SK-N-SH (cell line): ENCODE measurements around the gene CCNI2. TPM values are rescaled to one million over a fixed set of nuclear protein-coding genes. Genes with fewer than 3 reads are reported as not detected.

Experiments
- CTCF ChIA-PET: fragments of 300-600, 350-600 bp; formaldehyde crosslinking; extraction: SDS; loops from one replicate; lab custom pipeline; 2021; lab: Yijun Ruan, JAX
- POLR2A ChIA-PET: fragments of 350-600 bp; sonication (Branson Sonifier 250); formaldehyde crosslinking; extraction: SDS; loops from one replicate; lab custom pipeline; 2020; ENCODE audit warnings: antibody characterized with exemption, inconsistent platforms; lab: Yijun Ruan, JAX
- DNase-seq: peaks from one replicate; pipeline ENCODE4 v3.0.0; 2012
- H2AFZ ChIP-seq: fragments of 200-600 bp; sonication (generic); 2 replicates; pipeline ENCODE4 v1.8.1; 2016; ENCODE audit warnings: antibody characterized with exemption, mild to moderate bottlenecking, low read depth
- H3F3A ChIP-seq: fragments of 200-600 bp; sonication (generic); replicated peaks from 2 replicates; pipeline ENCODE3; 2016; ENCODE audit warnings: antibody characterized with exemption, mild to moderate bottlenecking; ENCODE audit not compliant: insufficient read depth
- H3K27ac ChIP-seq, 2 experiments: fragments of 200-500 bp in 1 of 2; fragments of 200-600 bp in 1 of 2; sonication (Bioruptor generic) in 1 of 2; sonication (generic), shearing (Covaris generic) in 1 of 2; 2 replicates each; pipeline versions ENCODE4 v1.5.1 to v1.6.1; 2014 to 2016; ENCODE audit warnings: low read depth in 2 of 2, inconsistent platforms in 1 of 2, low read length in 1 of 2, mild to moderate bottlenecking in 1 of 2, mixed read lengths in 1 of 2
- H3K27me3 ChIP-seq: fragments of 200-600 bp; sonication (generic), shearing (Covaris generic); 2 replicates; pipeline ENCODE4 v1.6.1; 2016; ENCODE audit warnings: mixed run types; ENCODE audit not compliant: insufficient read depth
- H3K36me3 ChIP-seq, 2 experiments: fragments of 200-500 bp in 1 of 2; fragments of 200-600 bp in 1 of 2; sonication (Bioruptor generic) in 1 of 2; sonication (generic) in 1 of 2; replicated peaks in 1 of 2; 2 replicates each; pipeline versions ENCODE3 to v1.5.1; 2014 to 2016; ENCODE audit warnings: low read length in 1 of 2, mild to moderate bottlenecking in 1 of 2; ENCODE audit not compliant: insufficient read depth in 2 of 2, control insufficient read depth in 1 of 2
- H3K4me1 ChIP-seq, 2 experiments: fragments of 200-500 bp in 1 of 2; fragments of 200-600 bp in 1 of 2; sonication (Bioruptor generic) in 1 of 2; sonication (generic), shearing (Covaris generic) in 1 of 2; 2 replicates each; pipeline versions ENCODE4 v1.5.1 to v1.6.1; 2014 to 2016; ENCODE audit warnings: low read depth in 1 of 2, low read length in 1 of 2, mixed run types in 1 of 2; ENCODE audit not compliant: insufficient read depth in 2 of 2, control insufficient read depth in 1 of 2
- H3K4me2 ChIP-seq: fragments of 200-600 bp; sonication (generic), shearing (Covaris generic); 2 replicates; pipeline ENCODE4 v1.6.1; 2017; ENCODE audit warnings: mixed run types
- H3K4me3 ChIP-seq, 2 experiments: fragments of 200-500 bp in 1 of 2; fragments of 200-600 bp in 1 of 2; sonication (Bioruptor generic) in 1 of 2; sonication (generic), shearing (Covaris generic) in 1 of 2; 2 replicates each; pipeline versions ENCODE4 v1.5.1 to v1.8.1; 2014 to 2016; ENCODE audit warnings: low read depth in 2 of 2, inconsistent platforms in 1 of 2, low read length in 1 of 2, mild to moderate bottlenecking in 1 of 2, mixed read lengths in 1 of 2, moderate library complexity in 1 of 2
- H3K79me2 ChIP-seq: fragments of 200-600 bp; sonication (generic); 2 replicates; pipeline ENCODE4 v1.8.1; 2017; ENCODE audit warnings: mild to moderate bottlenecking; ENCODE audit not compliant: insufficient read depth
- H3K9ac ChIP-seq: fragments of 200-600 bp; sonication (generic); 2 replicates; pipeline ENCODE4 v1.6.1; 2017; ENCODE audit warnings: mixed run types
- H3K9me2 ChIP-seq: fragments of 200-600 bp; sonication (generic); 2 replicates; pipeline ENCODE4 v1.6.1; 2017; ENCODE audit warnings: mixed run types
- H3K9me3 ChIP-seq: fragments of 200-600 bp; sonication (generic); 2 replicates; pipeline ENCODE4 v1.6.1; 2017; ENCODE audit warnings: mixed run types, mild to moderate bottlenecking, moderate library complexity
- H4K20me1 ChIP-seq: fragments of 200-600 bp; sonication (generic); 2 replicates; pipeline ENCODE4 v1.6.1; 2017; ENCODE audit warnings: mild to moderate bottlenecking, mixed run types; ENCODE audit not compliant: insufficient read depth
- ELF1 ChIP-seq: IDR thresholded peaks from 2 replicates; pipeline ENCODE4 v1.4.0; 2012
- EP300 ChIP-seq, 2 experiments: IDR thresholded peaks; 2 replicates each; pipeline versions ENCODE4 v1.4.0 to v1.6.1; 2012; ENCODE audit warnings: borderline replicate concordance in 1 of 2, low read depth in 1 of 2, low read length in 1 of 2
- FOXM1 ChIP-seq: IDR thresholded peaks from 2 replicates; pipeline ENCODE4 v1.4.0; 2012; ENCODE audit warnings: low read depth, mild to moderate bottlenecking
- GABPA ChIP-seq: IDR thresholded peaks from 2 replicates; pipeline ENCODE4 v1.4.0; 2012; ENCODE audit warnings: low read depth, mild to moderate bottlenecking
- JUND ChIP-seq: IDR thresholded peaks from 2 replicates; pipeline ENCODE4 v1.4.0; 2012
- MEF2A ChIP-seq: IDR thresholded peaks from 2 replicates; pipeline ENCODE4 v1.4.0; 2012; ENCODE audit warnings: low read depth, borderline replicate concordance
- MXI1 ChIP-seq: IDR thresholded peaks from 2 replicates; pipeline ENCODE4 v1.6.1; 2012; ENCODE audit warnings: mild to moderate bottlenecking, low read depth, low read length, improper control_type of control experiment
- NRF1 ChIP-seq: IDR thresholded peaks from 2 replicates; pipeline ENCODE4 v1.6.1; 2012; ENCODE audit warnings: low read depth, mild to moderate bottlenecking, low read length
- PBX3 ChIP-seq: IDR thresholded peaks from 2 replicates; pipeline ENCODE4; 2012
- RCOR1 ChIP-seq: fragments of 150-350 bp; IDR thresholded peaks from 2 replicates; pipeline ENCODE4 v1.6.1; 2017; ENCODE audit warnings: antibody characterized with exemption, low read length
- RXRA ChIP-seq: IDR thresholded peaks from 2 replicates; pipeline ENCODE4 v1.4.0; 2012; ENCODE audit warnings: low read depth, mild to moderate bottlenecking, borderline replicate concordance
- SIN3A ChIP-seq: IDR thresholded peaks from 2 replicates; pipeline ENCODE4 v1.6.1; 2012; ENCODE audit warnings: low read depth, mild to moderate bottlenecking, low read length, moderate library complexity, borderline replicate concordance
- SMC3 ChIP-seq: IDR thresholded peaks from 2 replicates; pipeline ENCODE4 v1.6.1; 2012; ENCODE audit warnings: low read depth, low read length, improper control_type of control experiment
- TCF12 ChIP-seq: IDR thresholded peaks from 2 replicates; pipeline ENCODE4 v1.4.0; 2012
- TEAD4 ChIP-seq: IDR thresholded peaks from 2 replicates; pipeline ENCODE4 v1.4.0; 2012; ENCODE audit warnings: mild to moderate bottlenecking, borderline replicate concordance; ENCODE audit not compliant: insufficient read depth
- YY1 ChIP-seq: IDR thresholded peaks from 2 replicates; pipeline ENCODE4 v1.4.0; 2012; ENCODE audit warnings: low read depth, mild to moderate bottlenecking
- WGBS: methylation state at CpG from one replicate; pipeline ENCODE4 v1.1.6; 2017; ENCODE audit warnings: low lambda C conversion rate; 5-methylcytosine and 5-hydroxymethylcytosine counted together
- polyA plus RNA-seq, 3 experiments: library from polyadenylated mRNA; depleted of rRNA; stranded (reverse); fragments of >200 nt; gene quantifications; 2 replicates each; pipeline ENCODE4 v1.2.3, GENCODE V29; 2012
- TF ChIP-seq, protein P1 (sequence below): IDR thresholded peaks from 2 replicates; pipeline ENCODE4 v1.4.0; 2012; ENCODE audit warnings: low read depth, borderline replicate concordance
- TF ChIP-seq, protein P2 (sequence below): IDR thresholded peaks from 2 replicates; pipeline ENCODE4 v1.6.1; 2012; ENCODE audit warnings: mild to moderate bottlenecking, low read depth, low read length, moderate library complexity
- TF ChIP-seq, protein P3 (sequence below): IDR thresholded peaks from 2 replicates; pipeline ENCODE4 v1.4.0; 2012; ENCODE audit warnings: low read depth, borderline replicate concordance

The CCNI2 gene
- polyA plus RNA-seq, 1 of the 3 experiments (the other 2 are of a cell fraction), result 0.05 TPM

- CTCF ChIA-PET, result interaction anchor here (0.6 to 3.0 kb wide), 4 partner anchors 19 to 130 kb away, joined by 3 to 16 read pairs (median 8); partner anchors contain the start of gene CCNI2
- no peak overlapping the region for H3K9ac ChIP-seq
- H3K4me3 ChIP-seq, result no peak overlapping the region
- peaks cover 69% of the 10 kb centered on the region for H3K79me2 ChIP-seq
- H3K9me2 ChIP-seq, result no peaks in the 10 kb centered on the region
- H3K27ac ChIP-seq, result no peak overlapping the region
- H3K4me1 ChIP-seq, result peaks cover 10 to 49% of the 10 kb centered on the region in 2 experiments; a peak in 1 of 4 replicates
- H3F3A ChIP-seq, result peaks cover 5% of the 10 kb centered on the region
- no peaks in the 10 kb centered on the region for H3K36me3 ChIP-seq
- H3K4me2 ChIP-seq, result no peak overlapping the region
- DNase-seq, result no peak
- H2AFZ ChIP-seq, result no peak overlapping the region
- POLR2A ChIA-PET, result no interaction called here
- TF ChIP-seq ELF1, result no peak
- TF ChIP-seq GABPA, result no peak
- TF ChIP-seq EP300 (IDR thresholded peaks at IDR 0.05; ENCODE audit: borderline replicate concordance in 1 of 2, low read depth in 1 of 2, low read length in 1 of 2), result no peak
- no peak for TF ChIP-seq TEAD4
- TF ChIP-seq SMC3, result no peak
- no peak for TF ChIP-seq NRF1
- no peak for TF ChIP-seq RCOR1
- TF ChIP-seq TCF12, result no peak
- no peak for TF ChIP-seq FOXM1
- TF ChIP-seq, protein P1, sequence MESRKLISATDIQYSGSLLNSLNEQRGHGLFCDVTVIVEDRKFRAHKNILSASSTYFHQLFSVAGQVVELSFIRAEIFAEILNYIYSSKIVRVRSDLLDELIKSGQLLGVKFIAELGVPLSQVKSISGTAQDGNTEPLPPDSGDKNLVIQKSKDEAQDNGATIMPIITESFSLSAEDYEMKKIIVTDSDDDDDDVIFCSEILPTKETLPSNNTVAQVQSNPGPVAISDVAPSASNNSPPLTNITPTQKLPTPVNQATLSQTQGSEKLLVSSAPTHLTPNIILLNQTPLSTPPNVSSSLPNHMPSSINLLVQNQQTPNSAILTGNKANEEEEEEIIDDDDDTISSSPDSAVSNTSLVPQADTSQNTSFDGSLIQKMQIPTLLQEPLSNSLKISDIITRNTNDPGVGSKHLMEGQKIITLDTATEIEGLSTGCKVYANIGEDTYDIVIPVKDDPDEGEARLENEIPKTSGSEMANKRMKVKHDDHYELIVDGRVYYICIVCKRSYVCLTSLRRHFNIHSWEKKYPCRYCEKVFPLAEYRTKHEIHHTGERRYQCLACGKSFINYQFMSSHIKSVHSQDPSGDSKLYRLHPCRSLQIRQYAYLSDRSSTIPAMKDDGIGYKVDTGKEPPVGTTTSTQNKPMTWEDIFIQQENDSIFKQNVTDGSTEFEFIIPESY, result no peak
- no peak for TF ChIP-seq SIN3A
- peaks cover 6% of the 10 kb centered on the region; the same call in 1 of the 2 replicates for H4K20me1 ChIP-seq
- 85% methylated on average over 2 of the region's 3 CpGs for WGBS
- no peaks in the 10 kb centered on the region for H3K9me3 ChIP-seq
- no peaks in the 10 kb centered on the region for H3K27me3 ChIP-seq
Measured at GRCh38 chr5:132774406-132774805, 27.2 kb downstream of the CCNI2 start.

DNA sequence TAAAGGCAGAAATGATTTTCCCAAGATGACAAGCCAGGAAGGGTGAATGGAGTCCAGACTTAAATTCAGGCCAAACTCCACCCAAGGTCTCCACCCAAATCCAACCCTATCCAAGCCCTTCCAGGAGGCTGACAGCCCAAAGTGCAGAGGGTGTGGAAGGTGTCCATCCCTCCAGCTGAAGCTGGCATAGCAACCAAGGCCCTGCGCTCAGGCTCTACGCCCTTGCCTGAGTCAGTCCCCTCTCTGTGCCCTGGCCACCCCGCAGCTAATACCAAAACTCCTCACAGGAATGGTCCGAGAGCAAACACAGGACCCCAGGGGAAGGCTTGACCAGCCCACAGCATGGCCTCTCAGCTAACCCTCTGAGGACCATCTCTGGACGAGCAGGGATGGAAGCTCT is 27.7 kb downstream of the CCNI2 start:
- Histone ChIP-seq H3F3A (peaks cover 5% of the 10 kb centered on the region), H3K4me1 (peaks cover 10 to 49% of the 10 kb centered on the region in 2 experiments; a peak in 1 of 4 replicates), H2AFZ (no peak overlapping the region), H3K4me3 (no peak overlapping the region), H3K9ac (no peak overlapping the region), H3K36me3 (no peaks in the 10 kb centered on the region), H3K4me2 (peak overlapping the region; percentile 96), H3K79me2 (peaks cover 66% of the 10 kb centered on the region), H3K27ac (no peak overlapping the region), H3K27me3 (no peaks in the 10 kb centered on the region), H4K20me1 (0 out of 2 replicates have a peak, but pooled peaks cover 4% of the 10 kb centered on the region), H3K9me3 (no peaks in the 10 kb centered on the region), H3K9me2 (no peaks in the 10 kb centered on the region)
- CTCF ChIA-PET, result interaction anchor here (0.6 to 3.0 kb wide), 6 partner anchors 10 to 130 kb away, joined by 3 to 16 read pairs (median 4); partner anchors contain the start of gene CCNI2
- no peak for DNase-seq
- POLR2A ChIA-PET, result interaction anchor here (0.6 kb wide), 1 partner anchor 16 kb away, joined by 4 read pairs; no protein-coding TSS in a partner anchor
- 97% methylated on average over 4 of the region's 5 CpGs for WGBS
- TF ChIP-seq MXI1 (no peak), YY1 (no peak), MEF2A (no peak), PBX3 (no peak), JUND (no peak), GABPA (no peak), FOXM1 (no peak), TEAD4 (no peak), RXRA (no peak)
- TF ChIP-seq, protein P2, sequence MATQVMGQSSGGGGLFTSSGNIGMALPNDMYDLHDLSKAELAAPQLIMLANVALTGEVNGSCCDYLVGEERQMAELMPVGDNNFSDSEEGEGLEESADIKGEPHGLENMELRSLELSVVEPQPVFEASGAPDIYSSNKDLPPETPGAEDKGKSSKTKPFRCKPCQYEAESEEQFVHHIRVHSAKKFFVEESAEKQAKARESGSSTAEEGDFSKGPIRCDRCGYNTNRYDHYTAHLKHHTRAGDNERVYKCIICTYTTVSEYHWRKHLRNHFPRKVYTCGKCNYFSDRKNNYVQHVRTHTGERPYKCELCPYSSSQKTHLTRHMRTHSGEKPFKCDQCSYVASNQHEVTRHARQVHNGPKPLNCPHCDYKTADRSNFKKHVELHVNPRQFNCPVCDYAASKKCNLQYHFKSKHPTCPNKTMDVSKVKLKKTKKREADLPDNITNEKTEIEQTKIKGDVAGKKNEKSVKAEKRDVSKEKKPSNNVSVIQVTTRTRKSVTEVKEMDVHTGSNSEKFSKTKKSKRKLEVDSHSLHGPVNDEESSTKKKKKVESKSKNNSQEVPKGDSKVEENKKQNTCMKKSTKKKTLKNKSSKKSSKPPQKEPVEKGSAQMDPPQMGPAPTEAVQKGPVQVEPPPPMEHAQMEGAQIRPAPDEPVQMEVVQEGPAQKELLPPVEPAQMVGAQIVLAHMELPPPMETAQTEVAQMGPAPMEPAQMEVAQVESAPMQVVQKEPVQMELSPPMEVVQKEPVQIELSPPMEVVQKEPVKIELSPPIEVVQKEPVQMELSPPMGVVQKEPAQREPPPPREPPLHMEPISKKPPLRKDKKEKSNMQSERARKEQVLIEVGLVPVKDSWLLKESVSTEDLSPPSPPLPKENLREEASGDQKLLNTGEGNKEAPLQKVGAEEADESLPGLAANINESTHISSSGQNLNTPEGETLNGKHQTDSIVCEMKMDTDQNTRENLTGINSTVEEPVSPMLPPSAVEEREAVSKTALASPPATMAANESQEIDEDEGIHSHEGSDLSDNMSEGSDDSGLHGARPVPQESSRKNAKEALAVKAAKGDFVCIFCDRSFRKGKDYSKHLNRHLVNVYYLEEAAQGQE, result no peak
- TF ChIP-seq, protein P3, sequence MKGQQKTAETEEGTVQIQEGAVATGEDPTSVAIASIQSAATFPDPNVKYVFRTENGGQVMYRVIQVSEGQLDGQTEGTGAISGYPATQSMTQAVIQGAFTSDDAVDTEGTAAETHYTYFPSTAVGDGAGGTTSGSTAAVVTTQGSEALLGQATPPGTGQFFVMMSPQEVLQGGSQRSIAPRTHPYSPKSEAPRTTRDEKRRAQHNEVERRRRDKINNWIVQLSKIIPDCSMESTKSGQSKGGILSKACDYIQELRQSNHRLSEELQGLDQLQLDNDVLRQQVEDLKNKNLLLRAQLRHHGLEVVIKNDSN, result no peak
- TF ChIP-seq, protein P1, result no peak
